Suprapubic skin (tissue), 4 donors: ENCODE data around the gene MAD2L1BP. TPM values are rescaled to one million over a fixed set of nuclear protein-coding genes. Genes with fewer than 3 reads are reported as not detected.
A peak's percentile ranks its signal among the peaks of the same experiment; 100 is the strongest.
"Not testable (repeated sequence)": the region's sequence is repeated elsewhere in the genome, so short reads cannot be mapped to it uniquely, and the experiment has no call there.

Experiments
- DNase-seq, 2 donors: peaks; one replicate each; pipeline ENCODE4 v3.0.0-alpha.2; 2019; ENCODE audit warnings: low spot score in 2 of 2
- H3K27ac ChIP-seq: fragments of 200-600 bp; sonication (generic); one replicate; pipeline ENCODE4 v1.5.1; 2019
- H3K27me3 ChIP-seq: fragments of 200-600 bp; sonication (generic); one replicate; pipeline ENCODE4 v1.5.1; 2019
- H3K36me3 ChIP-seq: fragments of 200-600 bp; sonication (generic); one replicate; pipeline ENCODE4 v1.5.1; 2019
- H3K4me1 ChIP-seq: fragments of 200-600 bp; sonication (generic); one replicate; pipeline ENCODE4 v1.5.1; 2019
- H3K4me3 ChIP-seq: fragments of 200-600 bp; sonication (generic); one replicate; pipeline ENCODE4 v1.5.1; 2019; ENCODE audit warnings: mild to moderate bottlenecking
- H3K9me3 ChIP-seq: fragments of 200-600 bp; sonication (generic); one replicate; pipeline ENCODE4 v1.5.1; 2019
- EP300 ChIP-seq: sonication (generic); formaldehyde crosslinking; IDR thresholded peaks from one replicate; pipeline ENCODE4 v1.6.1; 2017; ENCODE audit warnings: antibody characterized with exemption
- POLR2A ChIP-seq, 2 donors: fragments of 450-650 bp; IDR thresholded peaks; one replicate each; pipeline ENCODE4 v1.6.1; 2017; ENCODE audit warnings: antibody characterized with exemption in 2 of 2, mild to moderate bottlenecking in 2 of 2, moderate library complexity in 2 of 2
- POLR2AphosphoS5 ChIP-seq, 3 donors: sonication (generic); formaldehyde crosslinking; IDR thresholded peaks; one replicate each; pipeline ENCODE4 v1.6.1; 2017; ENCODE audit warnings: antibody characterized with exemption in 3 of 3
- WGBS: methylation state at CpG from one replicate; pipeline ENCODE4 v1.1.5; 2018; 5-methylcytosine and 5-hydroxymethylcytosine counted together
- total RNA-seq, 4 donors: library from RNA; depleted of rRNA; stranded (reverse); fragments of >200 nt; gene quantifications; one replicate each; pipeline ENCODE4 v1.1.0, GENCODE V29; 2016
- TF ChIP-seq, protein P1 (sequence below), 2 donors: fragments of 200-600 bp in 1 of 2; fragments of 450-650 bp in 1 of 2; sonication (generic) in 1 of 2; IDR thresholded peaks; one replicate each; pipeline ENCODE4 v1.5.1; 2016 to 2019; ENCODE audit warnings: antibody characterized with exemption in 2 of 2, mild to moderate bottlenecking in 1 of 2, moderate library complexity in 1 of 2

Gene MAD2L1BP, protein sequence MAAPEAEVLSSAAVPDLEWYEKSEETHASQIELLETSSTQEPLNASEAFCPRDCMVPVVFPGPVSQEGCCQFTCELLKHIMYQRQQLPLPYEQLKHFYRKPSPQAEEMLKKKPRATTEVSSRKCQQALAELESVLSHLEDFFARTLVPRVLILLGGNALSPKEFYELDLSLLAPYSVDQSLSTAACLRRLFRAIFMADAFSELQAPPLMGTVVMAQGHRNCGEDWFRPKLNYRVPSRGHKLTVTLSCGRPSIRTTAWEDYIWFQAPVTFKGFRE
- total RNA-seq = 10 to 100 TPM; 35.4 to 63.1 (median 49.7) TPM

DNA sequence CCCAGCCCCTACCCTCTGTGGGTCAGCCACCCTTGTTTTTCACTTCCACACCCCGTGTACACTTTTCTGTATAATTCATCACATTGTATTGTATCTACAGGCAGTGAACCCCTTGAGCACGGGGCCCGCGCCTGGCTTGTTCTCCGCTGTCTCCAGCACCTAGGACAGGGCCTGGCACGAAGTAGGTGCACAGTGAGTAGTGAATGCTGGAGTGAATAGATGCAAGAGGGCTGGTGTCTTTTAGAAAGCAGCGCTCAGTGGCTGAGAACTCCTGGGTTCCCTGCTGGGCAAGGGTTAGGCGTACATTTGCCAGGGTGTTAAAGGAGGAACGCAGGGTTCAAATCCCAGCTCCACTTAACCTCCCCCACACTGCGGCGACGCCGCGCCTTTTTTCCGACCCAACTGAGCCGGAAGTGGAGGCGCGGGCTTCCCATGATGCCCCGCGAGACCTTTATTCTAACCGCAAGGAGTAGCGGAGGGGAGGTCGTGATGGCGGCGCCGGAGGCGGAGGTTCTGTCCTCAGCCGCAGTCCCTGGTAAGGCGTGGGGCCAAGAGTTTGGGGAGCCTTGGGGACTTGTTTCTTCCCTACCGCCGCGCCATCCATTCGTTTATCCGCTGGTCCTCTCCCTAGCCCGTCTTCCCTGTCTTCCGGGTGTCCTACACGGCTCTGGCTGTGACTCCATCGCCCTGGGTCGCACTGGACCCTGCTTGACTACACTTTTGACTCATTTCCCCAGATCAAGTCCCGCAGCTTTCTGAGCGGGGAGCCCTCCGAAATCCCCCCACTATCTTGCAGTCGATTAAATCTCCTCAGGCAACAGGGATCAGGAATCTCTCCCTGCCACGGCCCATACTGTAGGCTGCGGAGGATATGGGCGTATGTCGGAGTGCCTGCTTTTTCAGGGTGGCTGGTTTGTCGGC is at the start of gene MAD2L1BP:
Gene MAD2L1BP (plus strand): TSS at position 454 of the 921 bp plus-strand sequence. CDS start 36 bp downstream, at position 490.
- WGBS = 4% methylated on average over 42 of the region's 48 CpGs

DNA sequence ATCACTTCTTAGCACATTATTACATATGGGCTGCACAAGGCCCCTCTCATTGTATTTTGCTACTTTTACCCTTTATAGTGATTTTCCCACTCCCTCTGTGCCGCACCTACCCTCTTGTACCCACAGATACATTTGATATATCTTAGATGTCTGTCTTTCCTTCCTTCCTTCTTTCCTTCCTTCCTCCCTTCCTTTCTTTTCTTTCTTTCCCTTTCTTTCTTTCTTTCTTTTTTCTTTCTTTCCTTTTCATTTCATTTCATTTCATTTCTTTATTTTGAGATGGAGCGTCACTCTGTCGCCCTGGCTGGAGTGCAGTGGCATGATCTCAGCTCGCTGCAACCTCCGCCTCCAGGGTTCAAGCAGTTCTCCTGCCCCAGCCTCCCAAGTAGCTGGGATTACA is 47.4 kb upstream of the MAD2L1BP start:
- DNase-seq = no peak
- WGBS = 98% methylated on average over 5 of the region's 5 CpGs
- Histone ChIP-seq H3K4me1 (no peaks in the 10 kb centered on the region), H3K4me3 (no peak overlapping the region), H3K27ac (no peak overlapping the region), H3K9me3 (no peaks in the 10 kb centered on the region), H3K36me3 (peaks cover 51% of the 10 kb centered on the region), H3K27me3 (no peaks in the 10 kb centered on the region)
- TF ChIP-seq, protein P1, sequence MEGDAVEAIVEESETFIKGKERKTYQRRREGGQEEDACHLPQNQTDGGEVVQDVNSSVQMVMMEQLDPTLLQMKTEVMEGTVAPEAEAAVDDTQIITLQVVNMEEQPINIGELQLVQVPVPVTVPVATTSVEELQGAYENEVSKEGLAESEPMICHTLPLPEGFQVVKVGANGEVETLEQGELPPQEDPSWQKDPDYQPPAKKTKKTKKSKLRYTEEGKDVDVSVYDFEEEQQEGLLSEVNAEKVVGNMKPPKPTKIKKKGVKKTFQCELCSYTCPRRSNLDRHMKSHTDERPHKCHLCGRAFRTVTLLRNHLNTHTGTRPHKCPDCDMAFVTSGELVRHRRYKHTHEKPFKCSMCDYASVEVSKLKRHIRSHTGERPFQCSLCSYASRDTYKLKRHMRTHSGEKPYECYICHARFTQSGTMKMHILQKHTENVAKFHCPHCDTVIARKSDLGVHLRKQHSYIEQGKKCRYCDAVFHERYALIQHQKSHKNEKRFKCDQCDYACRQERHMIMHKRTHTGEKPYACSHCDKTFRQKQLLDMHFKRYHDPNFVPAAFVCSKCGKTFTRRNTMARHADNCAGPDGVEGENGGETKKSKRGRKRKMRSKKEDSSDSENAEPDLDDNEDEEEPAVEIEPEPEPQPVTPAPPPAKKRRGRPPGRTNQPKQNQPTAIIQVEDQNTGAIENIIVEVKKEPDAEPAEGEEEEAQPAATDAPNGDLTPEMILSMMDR (IDR thresholded peaks at IDR 0.05) = no peak

More for the DNA sequence above, at the start of gene MAD2L1BP:
- H3K4me1 ChIP-seq = peaks cover 39% of the 10 kb centered on the region
- peak within 1 kb of the TSS; percentile 90 for H3K27ac ChIP-seq
- no peaks in the 10 kb centered on the region for H3K27me3 ChIP-seq
- DNase-seq = peak; percentile 89 to 90
- no peaks in the 10 kb centered on the region for H3K9me3 ChIP-seq
- peaks cover 18% of the 10 kb centered on the region for H3K36me3 ChIP-seq
- peak within 1 kb of the TSS; percentile 88 for H3K4me3 ChIP-seq
- TF ChIP-seq, protein P1 (IDR thresholded peaks at IDR 0.05) = no peak
- TF ChIP-seq EP300 (no peak), POLR2AphosphoS5 (IDR thresholded peaks at IDR 0.05) (peak in 1 of 3 donors; percentile 61), POLR2A (IDR thresholded peaks at IDR 0.05) (peak in 1 of 2 donors; percentile 57)

DNA sequence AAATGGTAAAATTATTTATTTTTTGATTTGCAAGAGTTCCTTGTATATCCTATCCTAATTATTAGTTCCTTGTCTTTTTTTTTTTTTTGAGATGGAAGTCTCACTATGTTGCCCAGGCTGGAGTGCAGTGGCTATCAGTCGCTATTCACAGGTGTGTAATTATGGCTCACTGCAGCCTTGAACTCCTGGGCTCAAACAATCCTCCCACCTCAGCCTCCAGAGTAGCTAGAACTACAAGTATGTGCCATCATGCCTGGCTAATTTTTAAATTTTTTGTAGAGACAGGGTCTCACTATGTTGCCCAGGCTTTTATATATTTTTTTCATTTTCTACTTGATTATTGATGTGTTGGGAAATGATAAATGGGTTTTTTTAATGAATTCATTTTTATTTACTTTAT is 46.1 kb upstream of the MAD2L1BP start:
- 95% methylated on average over 1 of the region's 1 CpG for WGBS
- H3K4me3 ChIP-seq, H3K9me3 ChIP-seq, H3K27me3 ChIP-seq, DNase-seq, H3K27ac ChIP-seq, H3K4me1 ChIP-seq: not testable (repeated sequence)
- H3K36me3 ChIP-seq = peaks cover 37% of the 10 kb centered on the region

DNA sequence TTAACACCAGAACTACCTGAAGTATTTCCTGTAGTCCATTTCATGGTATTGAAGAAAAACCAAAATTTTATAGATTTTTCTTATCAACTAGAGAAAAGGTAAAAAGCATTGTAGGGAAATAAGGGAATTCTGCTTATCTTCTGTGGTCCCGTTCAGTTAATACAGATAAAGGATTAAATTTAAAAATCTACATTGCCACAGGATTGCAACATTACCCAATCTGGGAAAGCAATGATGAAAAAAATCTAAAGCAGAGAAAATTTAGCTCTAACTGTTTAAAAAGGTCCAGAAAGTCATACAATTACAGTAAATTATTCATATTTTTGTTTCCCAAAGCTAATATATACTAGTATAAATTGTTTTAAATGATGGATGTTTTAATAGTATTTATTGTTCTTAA is 41.7 kb upstream of the MAD2L1BP start:
- Histone ChIP-seq H3K27ac (no peak overlapping the region), H3K27me3 (no peaks in the 10 kb centered on the region), H3K4me1 (no peaks in the 10 kb centered on the region), H3K4me3 (no peak overlapping the region), H3K9me3 (no peaks in the 10 kb centered on the region), H3K36me3 (peaks cover 23% of the 10 kb centered on the region)
- TF ChIP-seq EP300 (no peak), POLR2AphosphoS5 (IDR thresholded peaks at IDR 0.05) (no peak)
- WGBS = 78% methylated on average over 1 of the region's 1 CpG
- no peak for DNase-seq

DNA sequence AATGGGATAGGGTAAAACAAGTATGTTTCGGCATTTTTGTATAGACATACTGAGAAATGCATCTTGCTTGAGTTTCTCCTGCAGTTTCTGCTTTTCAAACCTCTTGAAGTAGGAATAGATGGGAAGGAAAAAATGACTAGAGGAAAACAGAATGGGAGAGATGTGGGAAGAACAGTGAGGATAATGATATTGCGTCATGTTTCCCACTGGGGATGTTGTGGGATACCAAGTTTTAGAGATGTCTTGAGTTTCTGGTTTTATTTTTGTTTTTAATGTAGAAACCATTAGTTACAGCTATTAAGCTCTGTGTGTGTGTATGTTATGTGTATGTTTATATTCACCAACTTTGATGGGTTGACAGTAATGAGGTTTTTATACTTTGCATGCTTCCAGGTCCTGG is 35.0 kb upstream of the MAD2L1BP start:
- Histone ChIP-seq H3K9me3 (no peaks in the 10 kb centered on the region), H3K4me3 (no peak overlapping the region), H3K36me3 (peaks cover 56% of the 10 kb centered on the region), H3K27ac (no peak overlapping the region), H3K27me3 (no peaks in the 10 kb centered on the region), H3K4me1 (no peaks in the 10 kb centered on the region)
- DNase-seq = no peak
- TF ChIP-seq EP300 (no peak), POLR2A (IDR thresholded peaks at IDR 0.05) (no peak), POLR2AphosphoS5 (IDR thresholded peaks at IDR 0.05) (no peak)
- TF ChIP-seq, protein P1 (IDR thresholded peaks at IDR 0.05) = no peak
- 94% methylated on average over 2 of the region's 2 CpGs for WGBS

DNA sequence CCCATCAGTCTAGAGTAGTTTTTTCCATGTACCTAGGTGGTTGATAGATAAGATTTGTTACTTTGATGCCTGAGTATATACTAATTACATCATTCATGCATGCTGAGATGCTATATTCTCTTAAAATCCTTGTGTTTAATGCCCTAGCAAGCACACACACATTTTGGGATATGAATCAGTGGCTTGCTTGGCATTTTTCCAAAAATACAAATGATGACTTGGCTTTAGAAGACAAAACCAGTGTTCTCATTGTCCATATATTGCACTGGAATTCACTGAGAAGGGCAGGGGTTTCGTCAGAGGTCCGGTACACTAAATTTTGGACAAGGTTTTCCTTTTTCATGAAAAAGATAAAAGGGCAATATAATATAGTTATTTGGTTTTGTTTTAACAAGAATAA is 31.5 kb upstream of the MAD2L1BP start:
- WGBS = 96% methylated on average over 2 of the region's 2 CpGs
- Histone ChIP-seq H3K4me3 (no peak overlapping the region), H3K9me3 (no peaks in the 10 kb centered on the region), H3K27me3 (no peaks in the 10 kb centered on the region), H3K27ac (no peak overlapping the region), H3K36me3 (peaks cover 59% of the 10 kb centered on the region), H3K4me1 (peaks cover 6% of the 10 kb centered on the region)
- TF ChIP-seq, protein P1 (IDR thresholded peaks at IDR 0.05) = no peak
- TF ChIP-seq EP300 (no peak), POLR2A (IDR thresholded peaks at IDR 0.05) (no peak), POLR2AphosphoS5 (IDR thresholded peaks at IDR 0.05) (no peak)
- no peak for DNase-seq
